CMK (cell line): ENCODE data around the gene CDYL2.
"Not testable (repeated sequence)": the region's sequence is repeated elsewhere in the genome, so short reads cannot be mapped to it uniquely, and the experiment has no call there.

Source experiments
- DNase-seq: peaks from one replicate; pipeline ENCODE4 v3.0.0-alpha.2; 2010; ENCODE audit warnings: low read depth

CDYL2 gene

DNA sequence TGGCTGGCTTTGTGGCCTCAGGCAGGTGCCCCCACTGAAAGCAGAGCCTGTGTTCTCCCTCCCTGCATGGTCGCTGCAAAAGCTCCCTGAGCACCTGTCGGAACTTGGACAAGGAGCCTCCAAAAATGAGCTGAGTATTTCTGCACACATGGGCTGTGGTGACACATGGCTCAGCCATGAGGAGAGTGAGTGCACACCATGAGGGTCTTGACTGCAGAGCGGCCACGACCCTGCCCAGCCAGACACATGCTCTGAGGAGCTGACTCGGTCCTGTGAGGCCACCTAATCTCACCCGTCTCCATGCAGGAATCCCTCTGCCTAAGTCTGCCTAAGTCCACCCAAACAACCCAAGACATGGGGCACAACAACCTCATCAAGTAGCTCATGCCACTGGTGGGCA is 134.7 kb downstream of the CDYL2 start:
- no peak for DNase-seq

DNA sequence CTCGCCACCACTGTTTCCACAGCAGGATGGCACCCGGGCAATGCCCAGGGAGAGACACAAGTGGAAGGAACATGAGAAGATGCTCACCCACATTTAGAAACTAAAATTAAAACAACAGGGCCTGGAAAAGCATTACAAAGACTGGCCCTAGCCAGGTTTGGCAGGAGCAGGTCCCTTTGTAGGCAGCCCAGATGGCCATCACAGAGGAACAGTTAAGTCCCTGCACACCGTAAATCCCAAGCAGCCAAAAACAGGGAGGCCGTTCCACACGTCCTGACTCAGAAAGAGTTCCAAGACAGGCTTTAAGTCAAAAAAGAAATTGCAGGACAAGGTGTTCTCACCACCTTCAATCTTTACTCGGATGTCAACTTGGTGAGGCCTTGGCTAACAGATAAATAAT is 136.5 kb downstream of the CDYL2 start:
- no peak for DNase-seq

DNA sequence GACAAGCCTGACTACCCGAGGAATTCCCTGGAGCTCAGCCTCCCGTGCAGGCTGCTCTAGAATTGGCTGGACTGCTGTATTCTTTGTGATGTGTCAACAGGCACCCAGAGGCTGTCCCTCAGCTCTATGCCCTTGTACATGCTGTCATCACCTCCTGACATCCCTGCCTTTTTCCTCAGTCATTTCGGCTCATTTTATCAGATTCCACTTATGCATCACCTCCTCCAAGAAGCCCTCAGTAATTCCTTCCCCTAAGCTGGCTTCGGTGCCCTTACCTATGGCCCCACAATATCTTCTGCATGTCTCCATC is 137.2 kb downstream of the CDYL2 start:
- no peak for DNase-seq

DNA sequence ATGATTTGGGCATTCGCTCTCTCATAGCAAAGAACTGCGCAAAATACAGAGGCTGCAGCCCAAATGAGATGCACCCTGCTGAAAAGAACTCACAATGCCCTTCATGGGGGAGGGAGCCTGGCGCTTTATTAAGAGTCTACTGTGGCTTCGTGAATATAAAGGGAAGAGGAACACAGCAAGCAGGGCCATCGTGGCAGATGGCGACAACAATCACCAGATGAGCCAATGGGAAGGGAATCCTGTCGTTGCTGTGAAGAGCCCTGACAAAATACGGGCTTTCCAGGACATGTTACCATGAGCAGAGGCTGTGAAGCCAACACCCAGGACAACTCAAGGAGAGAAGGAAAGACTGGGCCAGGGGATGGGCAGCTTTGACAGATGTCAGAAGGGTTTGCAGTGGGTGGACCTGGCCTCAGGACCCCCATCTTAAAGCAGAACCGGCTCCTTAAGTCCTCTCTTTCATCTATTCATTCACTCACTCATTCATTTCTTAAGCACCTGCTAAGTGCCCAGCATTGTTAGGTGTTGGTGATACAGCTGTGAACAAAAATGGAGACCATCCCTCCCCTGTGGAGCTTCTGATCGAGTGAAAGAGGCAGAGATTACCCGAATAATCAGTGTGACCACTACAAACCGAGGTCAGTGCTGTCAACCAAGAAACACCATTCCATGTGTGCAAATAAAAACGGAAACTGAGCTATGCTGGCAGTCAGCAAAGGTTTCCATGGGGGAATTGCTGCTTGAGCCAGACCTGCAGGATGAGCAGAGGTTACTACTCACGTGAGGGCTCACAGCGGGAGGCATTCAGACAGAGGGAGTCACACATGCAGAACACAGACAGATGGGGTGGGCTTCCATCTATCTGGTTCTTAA is 137.8 kb downstream of the CDYL2 start:
- DNase-seq = no peak

DNA sequence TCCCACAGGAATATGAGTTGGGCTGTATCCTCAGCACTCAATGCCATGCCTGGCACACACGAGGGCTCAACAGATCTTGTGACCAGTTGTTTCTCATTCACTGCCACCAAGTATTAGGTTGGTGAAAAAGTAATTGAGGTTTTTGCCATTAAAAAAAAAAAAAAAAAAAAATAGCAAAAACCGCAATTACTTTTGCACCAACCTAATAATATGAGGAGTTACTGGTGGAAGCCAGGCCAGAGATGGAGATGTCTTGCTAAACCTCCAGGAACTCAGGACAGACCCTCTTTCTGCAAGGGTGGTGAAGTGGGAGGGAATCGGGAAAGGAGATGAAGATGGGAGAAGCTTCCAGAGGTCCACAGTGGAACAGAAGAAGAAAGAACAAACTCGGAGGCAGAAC is 139.0 kb downstream of the CDYL2 start:
- no peak for DNase-seq

DNA sequence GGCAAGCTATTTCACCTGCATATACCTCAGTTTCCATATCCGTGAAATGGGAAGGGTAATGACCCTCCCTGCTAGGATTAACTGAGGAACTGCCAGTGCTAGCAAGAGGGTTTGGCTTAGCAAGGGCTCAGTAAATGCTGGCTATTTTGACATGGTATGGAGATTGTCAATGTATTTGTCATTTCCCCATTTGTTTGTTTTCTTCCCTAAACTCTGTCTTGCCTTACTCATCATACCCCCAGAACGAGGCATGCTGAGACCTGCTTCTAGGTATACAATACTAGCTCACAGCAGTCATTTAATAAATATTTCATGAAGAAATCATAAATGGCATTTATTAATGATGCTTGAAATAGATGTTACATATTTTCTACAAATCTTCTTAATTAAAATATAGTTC is 139.6 kb downstream of the CDYL2 start:
- no peak for DNase-seq

DNA sequence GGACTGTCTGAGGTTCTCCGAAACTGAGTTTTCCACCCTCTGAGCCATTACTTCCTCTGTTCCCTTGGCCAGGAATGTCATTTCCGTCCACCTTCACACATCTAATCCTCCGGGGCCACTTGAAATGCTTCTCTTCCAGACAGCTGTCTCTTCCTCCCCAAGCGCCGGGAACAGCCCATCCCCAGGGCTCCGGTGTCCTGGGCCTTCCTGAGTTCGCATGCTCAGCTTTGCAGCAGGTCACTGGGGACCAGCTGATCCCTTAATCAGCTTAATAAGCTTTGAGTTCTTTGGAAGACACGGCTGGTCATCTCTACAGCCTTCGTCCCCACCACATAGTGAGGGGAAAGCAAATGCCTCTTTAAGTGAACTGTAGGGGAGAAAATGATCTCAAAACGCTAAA is 140.2 kb downstream of the CDYL2 start:
- no peak for DNase-seq

- DNase-seq = no peak
These were observed 141.3 kb downstream of the CDYL2 start for GRCh38 chr16:80663078-80663477.

- DNase-seq = no peak
These were observed 144.5 kb downstream of the CDYL2 start for GRCh38 chr16:80659865-80660264.

DNA sequence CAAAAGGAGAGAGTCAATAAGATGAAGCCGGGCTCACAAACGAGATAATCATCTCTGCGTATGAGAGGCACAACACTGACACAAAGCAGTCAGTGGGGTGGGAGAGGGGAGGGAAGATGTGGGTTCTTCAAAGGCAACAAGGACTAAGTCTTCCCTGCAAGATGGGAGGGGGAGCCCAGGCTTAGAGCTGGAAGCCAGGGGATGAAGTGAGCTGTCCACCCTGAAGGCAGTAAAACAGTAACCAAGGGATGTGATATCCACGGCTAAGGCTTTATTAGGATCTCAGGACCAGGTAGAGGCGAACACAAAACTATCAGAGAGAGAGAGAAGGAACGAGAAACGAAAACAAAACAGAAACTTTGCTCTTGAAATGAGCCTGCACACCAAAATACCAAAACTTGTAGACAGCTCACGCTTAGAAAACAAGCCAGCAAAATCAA is 147.7 kb downstream of the CDYL2 start:
- DNase-seq = no peak

DNA sequence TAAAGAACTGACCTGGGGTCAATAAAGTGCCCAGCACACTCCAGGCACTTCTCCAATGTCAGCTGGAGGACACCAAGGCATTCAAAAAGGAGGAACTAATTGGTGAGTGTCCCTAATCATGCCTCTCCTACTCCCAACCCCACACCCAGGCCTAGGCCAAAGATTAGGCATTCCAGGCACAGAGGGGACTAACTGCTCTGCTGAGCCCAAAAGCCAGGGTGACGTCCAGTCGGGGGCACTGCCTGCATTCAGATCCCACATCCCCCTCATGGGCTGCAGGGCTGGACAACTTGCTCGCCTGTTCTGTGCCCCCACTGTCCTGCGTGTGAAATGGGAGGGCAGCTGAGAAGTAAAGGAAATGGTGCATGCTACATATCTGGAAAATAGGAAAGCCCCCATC is 148.2 kb downstream of the CDYL2 start:
- DNase-seq = no peak

DNA sequence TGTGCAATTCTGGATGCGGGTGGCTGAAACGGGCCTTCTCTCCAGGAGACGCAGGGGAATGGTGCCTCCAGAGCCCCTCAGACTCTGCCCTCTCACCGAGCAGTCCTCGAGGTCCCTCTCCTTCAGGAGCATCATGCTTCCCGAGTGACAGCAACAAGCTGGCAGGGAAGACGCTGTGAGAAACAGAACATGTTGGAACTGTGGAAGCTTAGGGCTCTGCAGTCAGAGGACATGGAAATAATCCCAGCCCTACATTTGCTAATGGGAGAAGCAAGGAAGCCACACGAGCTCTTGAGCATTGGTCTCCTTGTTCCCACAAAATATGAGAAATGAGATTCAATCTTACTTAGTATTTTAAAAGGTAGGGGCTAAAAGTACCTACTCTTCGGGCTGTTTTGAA is 148.6 kb downstream of the CDYL2 start:
- DNase-seq = no peak

DNA sequence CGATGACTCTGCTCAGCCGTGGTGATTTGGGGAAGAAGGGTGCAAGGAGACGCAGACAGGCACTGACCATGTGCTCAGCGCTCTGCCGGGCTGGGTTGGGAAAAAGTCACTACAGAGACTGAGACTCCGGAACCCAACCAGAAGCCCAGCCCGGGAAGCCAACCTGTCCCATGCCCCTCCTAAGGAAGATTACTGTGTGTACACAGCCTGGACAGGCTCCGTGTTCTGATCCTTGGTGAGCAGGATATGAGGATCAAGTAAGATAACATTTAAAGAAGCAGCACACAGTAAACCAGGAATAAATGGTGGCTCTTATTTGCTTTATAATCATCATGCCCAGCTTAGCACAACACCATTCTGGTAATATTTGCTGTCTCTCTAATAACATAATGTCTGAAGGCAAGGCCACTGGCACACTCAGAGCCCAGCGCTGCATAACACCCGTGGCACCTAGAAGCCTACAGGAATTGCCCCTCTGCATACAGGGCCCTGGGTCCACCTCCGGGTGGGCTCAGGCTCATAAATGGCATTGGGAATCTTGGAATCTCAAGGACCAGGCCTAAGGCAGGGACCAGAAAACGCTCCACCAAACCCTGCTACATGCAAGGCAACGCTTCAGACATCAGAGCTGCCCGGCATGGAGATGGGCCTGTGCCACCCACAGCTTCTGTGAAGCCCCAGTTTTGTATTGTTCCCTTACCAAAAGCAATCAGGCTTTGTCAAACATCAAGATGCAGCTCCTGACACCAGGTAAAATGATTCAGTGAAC is 150.1 kb downstream of the CDYL2 start:
- no peak for DNase-seq

GRCh38 chr16:80652441-80652840 is 152.0 kb downstream of the CDYL2 start:
- no peak for DNase-seq

- DNase-seq = not testable (repeated sequence)
These were observed 154.1 kb downstream of the CDYL2 start for GRCh38 chr16:80650281-80650680.

DNA sequence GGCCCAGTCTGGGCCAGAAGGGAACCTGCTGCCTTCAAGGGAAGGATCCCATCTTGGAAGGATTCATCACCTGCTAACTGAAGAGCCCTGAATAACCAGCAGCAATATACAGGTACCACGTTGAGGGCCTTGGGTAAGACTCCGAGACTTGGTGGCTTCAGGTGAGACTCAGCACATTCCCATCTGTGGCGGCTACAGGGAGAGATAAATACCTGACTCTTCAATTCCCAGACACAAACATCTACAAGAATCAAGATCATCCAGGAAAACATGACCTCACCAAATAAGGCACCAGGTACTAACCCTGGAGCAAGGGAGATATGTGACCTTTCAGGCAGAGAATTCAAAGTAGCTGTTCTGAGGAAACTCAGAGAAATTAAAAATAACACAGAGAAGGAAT is 164.1 kb downstream of the CDYL2 start:
- no peak for DNase-seq

DNA sequence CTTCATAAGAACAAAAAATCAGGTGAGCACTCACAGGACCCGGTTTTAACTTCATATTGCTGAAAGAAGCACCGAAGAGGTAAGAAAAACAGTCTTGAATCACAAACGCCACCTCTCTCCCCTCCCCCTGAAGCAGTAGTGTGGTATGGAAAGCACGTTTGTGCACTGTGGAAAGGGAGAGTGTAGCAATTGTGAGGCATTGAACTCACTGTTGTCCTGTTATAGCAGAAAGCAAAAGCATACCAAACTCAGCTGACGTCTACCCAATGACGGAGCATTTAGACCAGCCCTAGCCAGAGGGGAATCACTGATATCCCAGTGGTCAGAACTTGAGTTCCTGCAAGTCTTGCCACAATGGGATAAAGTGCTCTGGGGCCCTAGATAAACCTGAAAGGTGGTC is 164.8 kb downstream of the CDYL2 start:
- DNase-seq = no peak

GRCh38 chr16:80637621-80638020 is 166.8 kb downstream of the CDYL2 start:
- DNase-seq = no peak

- DNase-seq = no peak
These were observed 172.8 kb downstream of the CDYL2 start for GRCh38 chr16:80631581-80631980.

DNA sequence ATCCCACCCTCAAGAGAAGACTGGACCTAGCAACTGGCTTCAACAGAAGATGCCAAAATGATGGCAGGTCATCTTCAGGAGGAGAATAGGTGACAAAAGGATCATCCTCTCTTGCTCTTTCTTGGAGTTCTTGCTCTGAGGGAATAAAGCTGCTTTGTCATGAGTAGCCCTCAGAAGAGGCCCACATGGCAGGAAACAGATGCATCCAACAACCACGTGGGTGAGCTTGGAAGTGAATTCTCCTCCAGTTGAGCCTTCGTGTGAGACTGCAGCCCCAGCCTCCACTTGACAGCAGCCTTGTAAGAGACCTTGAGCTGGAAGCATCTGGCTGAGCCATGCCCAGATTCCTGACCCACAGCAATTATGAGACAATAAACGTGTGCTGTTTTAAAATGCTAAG is 176.1 kb downstream of the CDYL2 start:
- no peak for DNase-seq

- DNase-seq = no peak
These were observed 177.3 kb downstream of the CDYL2 start for GRCh38 chr16:80627108-80627507.

DNA sequence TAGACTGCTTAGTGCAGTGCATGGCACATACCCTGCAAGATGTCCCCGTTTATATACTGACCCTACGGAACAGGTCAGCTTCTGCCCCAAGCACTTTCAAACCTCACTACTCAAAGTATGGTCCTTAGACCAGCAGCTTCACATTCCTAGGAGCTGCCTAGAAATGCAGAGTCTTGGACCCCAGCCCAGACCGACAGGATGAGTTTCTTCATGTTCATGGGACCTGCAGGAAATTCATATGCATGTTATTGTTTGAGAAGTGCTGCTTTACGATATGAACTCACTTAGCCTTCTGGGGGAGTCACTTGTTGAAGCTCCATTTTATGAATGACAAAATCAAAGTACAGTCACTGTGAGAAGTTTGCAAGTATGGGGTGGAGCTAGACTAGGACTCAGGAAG is 181.0 kb downstream of the CDYL2 start:
- DNase-seq = no peak

- no peak for DNase-seq
These were observed 182.4 kb downstream of the CDYL2 start for GRCh38 chr16:80622007-80622406.
